HG02840 (cell line): ENCODE data around the gene CSNK1D.

Experiments used
- ATAC-seq: cut with Tn5 transposase; IDR thresholded peaks from one replicate; pipeline ENCODE4 v1.9.1; 2021; ENCODE audit warnings: mild to moderate bottlenecking, moderate library complexity, moderate number of reproducible peaks; ENCODE audit not compliant: unreplicated experiment, low FRiP score

The CSNK1D gene

DNA sequence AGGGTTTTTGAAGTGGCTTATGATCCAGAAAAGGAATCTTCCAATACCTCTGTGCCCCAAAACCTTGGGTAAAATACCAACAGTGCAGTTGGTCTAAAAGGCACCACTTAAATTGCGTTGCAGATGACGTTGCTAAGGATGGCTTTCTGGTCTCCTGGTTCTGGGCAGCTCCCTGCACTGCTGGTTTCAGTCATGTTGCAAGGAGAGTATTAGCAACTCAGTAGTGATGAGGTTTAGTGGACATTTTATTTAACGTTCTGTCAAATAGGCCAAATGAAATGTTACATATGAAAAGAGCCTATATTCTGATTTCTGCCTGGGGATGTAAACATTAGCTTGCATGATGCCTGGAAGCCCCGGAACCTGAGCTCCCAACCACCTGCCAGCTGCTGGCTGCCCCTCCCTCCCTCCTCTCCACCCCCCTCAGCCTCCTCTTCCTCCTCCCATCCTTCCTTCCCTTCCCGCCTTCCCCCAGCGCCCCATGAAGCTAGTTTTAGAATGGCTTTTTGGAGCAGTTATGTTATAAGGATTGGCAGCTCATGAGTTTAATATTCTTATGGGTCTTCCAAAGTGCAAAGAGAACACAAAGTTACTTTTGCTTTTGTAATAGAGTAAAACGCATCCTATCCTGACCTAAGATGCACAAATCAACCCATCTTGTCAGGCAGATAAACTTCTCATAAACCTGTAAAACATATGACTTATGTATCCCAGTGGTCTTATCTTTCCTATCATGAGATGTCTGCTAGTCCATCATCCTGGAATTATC is 23.2 kb upstream of the CSNK1D start:
- no peak for ATAC-seq

DNA sequence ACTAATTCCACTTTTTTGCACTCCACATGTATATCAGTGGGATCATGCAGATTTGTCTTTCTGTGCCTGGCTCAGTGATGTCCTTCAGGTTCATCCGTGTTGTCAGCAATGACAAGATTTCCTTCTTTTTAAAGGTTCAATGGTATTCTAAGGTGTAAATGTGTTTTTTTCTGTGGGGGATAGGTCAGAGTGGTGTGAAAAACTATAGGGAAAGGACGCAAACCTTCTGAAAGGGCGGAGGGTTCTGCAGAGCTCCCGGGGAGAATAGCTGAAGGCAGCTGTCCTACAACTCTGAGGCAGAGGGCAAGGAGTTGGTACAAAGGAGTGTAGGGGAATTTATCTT is 21.9 kb upstream of the CSNK1D start:
- no peak for ATAC-seq

DNA sequence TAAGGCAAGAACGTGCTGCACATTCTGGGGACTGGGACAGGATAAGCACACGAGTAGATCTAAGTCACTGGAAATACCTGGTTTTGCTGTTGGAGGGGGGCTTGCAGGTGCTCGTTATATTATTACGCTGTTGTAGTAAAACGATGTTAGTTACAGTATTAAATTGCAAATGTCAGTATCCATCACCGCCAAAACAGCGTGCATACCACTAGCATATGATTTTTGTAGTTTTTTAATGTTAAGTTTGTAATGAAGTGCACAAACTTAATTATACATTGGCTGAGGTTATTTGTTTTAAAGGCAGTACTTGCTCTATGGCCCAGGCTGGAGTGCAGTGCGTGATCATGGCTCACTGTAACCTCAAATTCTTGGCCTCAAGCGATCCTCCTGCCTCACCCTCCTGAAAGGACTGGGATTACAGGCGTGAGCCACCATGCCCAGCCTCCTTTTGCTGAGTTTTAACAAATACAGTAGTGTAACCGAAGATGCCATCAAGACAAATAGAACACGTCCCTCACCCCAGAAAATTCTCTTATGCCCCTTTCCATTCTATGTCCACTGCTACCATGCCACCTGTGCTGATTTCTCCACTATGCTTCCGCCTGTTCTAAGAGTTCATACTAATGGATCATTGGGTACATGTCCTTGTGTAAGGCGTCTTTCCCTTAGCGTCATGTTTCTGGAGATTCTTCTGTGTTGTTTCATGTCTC is 20.7 kb upstream of the CSNK1D start:
- no peak for ATAC-seq

DNA sequence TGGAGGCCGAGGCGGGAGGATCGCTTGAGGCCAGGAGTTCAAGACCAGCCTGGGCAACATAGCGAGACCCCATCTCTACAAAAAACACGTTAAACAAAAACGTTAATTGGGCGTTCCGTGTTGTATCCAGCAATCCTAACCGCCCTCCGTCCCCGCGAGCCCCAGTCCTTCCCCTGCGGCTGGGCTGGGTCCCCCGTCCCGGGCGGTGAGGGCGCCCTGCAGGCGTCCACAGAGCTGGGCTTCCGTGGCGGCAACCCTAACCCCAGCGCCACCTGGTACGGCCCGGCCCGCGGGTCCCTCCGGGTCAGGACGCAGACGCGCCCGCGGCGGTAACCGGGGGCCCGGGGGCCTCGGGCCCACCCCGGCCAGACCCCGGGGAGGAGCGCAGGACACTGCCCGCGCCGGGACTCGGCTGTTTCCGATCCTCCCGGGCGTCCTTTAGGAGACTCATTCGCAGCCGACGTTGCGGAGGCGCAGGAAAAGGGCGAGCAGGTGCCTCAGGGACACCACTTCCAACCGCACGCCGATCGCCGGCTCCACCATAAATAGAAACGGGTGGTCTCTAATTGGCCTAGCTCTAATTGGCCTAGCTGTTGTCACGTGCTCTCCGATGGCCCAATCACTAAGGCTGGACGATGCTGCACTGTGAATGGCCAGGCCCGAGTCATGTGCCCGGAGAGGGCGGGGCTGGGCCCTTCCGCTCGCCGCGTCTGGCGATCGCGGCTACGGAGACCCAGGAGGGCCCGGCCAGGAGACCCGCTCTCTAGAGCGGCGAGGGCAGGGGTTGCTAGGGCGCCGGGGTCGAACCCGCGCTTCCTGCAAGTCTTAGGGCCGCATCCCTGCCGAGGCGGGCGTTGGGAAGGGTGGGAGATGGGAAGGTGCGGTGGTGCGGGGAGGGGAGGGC is 19.0 kb upstream of the CSNK1D start:
- ATAC-seq = peak; percentile 95

DNA sequence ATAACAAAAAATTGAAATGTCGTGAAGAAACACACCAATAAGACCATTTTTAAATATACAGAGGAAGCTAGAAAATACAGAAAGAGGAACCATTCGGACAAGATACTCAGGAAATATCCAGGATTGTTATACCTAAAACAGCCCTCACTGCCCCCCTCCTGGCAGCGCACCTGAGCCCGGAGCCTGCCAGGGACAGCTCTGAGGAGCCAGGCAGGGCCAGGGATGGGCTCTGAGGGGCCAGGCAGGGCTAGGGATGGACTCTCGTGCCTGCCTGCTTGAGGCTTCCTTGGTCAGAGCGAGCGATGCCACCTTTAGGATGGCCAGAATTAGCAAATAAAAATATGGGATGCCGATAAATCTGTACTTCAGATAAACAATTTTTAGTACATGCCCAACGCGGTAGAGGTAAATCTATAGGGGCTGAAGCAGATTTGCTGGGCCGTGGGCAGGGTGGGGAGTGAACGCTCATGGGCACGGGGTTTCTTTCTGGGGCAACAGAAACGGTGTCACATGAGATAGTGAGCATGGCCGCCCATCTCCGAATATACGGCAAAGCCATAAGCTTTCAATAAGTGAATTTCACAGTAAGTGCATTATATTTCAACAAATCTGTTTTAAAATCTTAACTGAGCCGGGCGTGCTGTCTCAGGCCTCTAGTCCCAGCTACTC is 18.2 kb upstream of the CSNK1D start:
- ATAC-seq = no peak

DNA sequence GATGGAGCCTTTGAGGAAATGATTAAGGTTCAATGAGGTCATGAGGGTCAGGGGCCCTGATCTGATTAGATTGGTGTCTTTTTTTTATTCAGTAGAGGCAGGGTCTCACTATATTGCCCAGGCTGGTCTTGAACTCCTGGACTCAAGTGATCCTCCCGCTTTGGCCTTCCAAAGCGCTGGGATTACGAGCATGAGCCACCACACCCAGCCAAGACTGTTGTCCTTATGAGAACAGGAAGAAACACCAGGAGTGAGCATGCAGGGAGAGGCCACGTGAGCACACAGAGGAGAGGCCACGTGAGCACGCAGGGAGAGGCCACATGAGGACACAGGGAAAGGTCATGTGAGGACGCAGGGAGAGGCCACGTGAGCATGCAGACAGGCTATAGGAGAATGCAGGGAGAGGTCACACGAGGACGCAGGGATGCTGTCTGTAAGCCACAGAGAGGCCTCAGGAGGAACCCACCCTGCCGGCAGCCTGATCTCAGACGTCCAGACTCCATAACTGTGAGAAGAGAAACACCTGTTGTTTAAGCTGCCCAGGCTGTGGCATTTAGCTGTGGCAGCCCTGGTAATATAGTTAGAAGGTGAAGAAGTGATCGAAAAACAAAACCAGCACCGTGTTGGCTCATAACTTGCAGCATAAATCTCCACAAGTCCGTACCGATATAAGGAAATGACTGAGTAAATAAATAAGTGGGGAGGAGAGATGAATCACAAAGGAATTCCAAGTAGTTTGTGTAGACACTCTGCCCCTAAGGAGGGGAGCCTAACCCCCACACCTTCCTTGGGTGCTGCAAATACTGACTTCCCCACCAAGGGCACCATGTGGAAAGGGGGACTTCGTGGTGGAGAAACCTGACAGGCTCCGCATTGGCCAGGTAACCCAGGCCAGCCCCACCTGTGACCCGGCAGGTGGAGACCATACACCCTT is 14.6 kb upstream of the CSNK1D start:
- ATAC-seq = no peak

DNA sequence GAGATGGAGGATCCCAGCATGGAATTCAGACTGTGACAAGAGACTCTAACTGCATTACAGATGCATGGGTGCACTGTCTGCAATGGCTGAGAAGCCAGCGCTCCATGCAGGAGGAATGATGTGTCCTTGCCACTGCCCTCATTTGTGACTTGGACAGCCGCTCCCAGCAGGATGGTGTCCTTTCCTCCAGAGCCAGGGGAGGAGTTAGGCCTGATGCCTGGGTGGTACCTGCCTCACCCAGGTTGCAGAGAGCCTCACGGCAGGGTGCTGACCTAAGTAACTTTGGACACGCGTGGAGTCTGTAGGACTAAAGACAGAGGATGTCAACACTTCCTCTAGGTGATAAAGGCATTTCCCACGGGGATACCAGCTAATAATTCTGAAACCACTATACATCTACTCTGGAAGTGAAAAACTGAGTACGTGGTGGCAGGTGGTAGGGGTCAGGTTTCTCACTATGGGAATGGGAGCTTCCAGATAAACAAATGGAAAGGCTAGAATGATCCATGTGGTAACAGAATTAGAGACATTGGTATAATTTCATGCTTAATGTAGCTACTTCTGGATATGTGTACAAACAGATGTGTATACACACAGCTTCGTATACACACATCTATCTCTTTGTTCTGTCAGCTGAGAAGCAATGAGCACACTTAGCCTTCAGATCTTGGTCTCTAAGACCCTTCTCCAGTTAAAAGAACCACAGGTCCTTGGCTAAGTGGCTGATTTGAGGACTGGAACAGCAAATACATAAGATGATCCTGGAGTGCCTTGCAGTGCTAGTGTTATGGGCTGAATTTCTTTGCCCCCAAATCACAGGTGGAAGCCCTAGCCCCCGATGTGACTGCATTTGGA is 13.7 kb upstream of the CSNK1D start:
- no peak for ATAC-seq

DNA sequence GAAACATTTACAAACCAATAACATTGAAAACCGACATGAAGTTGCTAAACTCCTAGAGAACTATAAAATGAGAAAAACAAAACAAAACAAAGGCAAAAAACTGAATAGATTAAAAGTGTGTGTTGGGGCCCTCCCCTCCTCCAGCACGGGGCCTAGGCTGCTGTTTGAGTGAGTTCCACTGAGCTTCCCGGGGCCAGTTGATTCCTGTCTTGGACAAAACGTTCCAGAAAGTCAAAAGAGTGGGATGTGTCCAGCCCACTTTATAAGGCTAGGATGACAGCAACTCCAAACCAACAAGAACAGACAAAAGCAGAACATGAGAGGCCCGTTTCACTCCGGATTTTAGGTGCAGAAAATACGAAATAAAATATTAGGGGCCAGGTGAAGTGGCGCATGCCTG is 11.6 kb upstream of the CSNK1D start:
- no peak for ATAC-seq

DNA sequence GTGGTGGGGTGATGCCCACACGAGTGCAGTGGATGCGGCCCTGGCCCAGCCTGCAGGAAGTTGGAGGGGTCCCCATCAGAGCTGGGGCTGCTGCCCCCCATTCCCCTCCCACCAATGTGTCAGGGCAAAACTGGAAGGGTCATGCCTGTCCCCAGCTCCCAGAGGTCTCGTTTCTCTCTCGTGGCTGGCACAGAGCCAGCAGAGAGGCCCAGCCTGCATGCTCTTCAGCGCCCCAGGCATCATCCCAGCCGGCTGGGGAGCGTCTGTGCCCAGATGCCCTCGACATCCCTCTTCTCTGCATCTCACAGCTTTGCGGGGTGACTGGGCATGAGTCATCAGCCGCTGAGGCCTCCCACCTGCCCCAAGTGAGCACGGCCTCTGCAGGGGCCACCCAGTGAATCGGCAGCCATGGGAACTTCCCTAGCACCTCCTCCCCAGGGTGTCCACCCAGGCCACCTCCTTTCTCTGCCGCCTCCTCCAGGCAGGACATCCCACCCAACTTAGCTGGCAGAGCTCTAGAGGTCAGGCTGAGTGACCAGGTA is 9.8 kb upstream of the CSNK1D start:
- no peak for ATAC-seq

DNA sequence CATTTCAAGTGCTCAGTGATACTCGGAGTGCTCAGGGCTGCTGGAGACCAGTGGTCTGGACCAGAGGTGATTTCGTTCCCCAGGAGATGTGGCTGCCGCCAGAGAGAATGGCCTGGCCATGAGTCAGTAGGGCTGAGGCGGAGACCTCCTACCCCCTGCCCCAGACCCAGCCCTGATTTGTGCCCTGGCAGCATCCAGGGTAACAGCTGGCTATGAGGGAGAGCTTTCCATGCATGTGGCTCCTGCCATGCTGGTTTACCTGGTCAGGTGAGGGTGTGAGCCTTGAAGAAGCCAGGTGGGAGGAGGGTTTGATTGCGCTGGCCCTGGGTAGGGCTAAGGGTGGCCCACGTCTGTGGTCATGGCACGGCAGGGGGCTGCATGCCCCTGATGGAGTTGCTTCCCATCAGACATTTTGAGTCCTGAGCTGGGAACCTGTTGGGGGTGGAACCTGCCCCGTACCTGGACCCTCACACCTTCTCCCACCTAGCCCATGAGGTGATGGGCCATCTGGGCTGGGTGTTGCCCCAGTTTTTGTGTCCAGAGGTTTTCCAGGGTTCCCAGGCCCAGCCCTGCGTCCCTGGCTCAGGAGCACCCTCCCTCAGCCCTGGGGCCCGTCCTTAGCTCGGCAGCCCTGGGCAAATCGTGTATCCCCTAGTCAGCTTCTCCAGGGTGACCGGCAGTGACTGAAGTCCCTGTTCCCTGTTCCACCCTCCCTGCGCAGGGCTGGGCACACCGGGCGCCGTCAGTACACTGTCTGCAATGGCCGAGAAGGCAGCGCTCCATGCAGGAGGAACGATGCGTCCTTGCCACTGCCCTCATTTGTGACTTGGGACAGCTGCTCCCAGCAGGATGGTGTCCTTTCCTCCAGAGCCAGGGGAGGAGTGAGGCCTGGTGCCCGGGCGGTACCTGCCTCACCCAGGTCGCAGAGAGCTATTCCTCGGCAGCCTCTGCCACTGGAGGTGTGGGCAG is 9.0 kb upstream of the CSNK1D start:
- ATAC-seq = no peak

DNA sequence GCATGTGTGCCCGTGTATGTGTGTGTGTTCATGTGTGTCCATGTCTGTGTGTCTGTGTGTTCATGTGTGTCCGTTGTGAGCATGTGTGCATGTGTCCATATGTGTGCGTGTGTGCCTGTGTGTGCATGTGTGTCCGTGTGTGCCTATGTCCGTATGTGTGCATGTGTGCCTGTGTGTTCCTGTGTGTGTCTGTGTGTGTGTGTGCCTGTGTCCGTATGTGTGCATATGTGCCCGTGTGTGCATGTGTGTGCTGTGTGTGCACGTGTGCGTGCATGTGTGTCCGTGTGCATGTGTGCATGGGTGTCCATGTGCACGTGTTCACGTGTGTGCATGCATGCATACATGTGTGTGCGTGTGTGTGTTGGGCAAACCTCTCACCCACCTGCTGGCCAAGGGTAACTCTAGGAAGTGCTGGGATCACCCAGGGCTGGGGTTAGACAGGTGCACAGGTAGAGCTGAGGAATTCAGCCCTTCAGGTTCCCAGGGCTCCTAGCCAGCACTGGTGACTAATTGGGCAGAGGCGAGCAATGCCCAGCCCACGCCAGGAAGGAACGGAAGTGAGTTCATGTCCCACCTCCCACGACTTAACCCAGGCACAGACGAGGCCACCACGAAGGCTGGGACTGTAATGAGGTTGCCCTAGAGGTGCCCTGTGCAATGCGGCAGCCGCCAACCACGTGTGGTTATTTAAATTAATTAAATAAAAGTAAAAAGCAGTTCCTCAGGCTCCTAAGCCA is 8.2 kb upstream of the CSNK1D start:
- ATAC-seq = no peak

DNA sequence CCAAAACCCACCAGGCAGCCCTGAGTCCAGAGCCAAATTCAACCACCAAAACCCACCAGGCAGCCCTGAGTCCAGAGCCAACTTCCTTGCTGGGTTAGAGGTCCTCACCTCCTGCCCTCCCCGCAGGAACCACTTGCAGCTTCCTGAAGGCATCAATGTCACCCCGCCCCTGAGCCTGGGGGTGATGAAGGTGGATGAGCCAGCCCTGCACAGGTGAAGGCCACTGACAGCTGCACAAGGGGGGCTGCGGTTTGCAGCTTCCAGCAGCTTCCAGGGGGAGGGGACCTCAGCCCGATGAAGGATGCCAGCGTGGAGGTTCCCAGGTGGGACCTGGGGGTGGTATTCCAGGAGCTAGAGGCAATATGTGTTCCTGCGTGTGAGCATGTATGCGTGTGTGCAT is 7.6 kb upstream of the CSNK1D start:
- no peak for ATAC-seq

DNA sequence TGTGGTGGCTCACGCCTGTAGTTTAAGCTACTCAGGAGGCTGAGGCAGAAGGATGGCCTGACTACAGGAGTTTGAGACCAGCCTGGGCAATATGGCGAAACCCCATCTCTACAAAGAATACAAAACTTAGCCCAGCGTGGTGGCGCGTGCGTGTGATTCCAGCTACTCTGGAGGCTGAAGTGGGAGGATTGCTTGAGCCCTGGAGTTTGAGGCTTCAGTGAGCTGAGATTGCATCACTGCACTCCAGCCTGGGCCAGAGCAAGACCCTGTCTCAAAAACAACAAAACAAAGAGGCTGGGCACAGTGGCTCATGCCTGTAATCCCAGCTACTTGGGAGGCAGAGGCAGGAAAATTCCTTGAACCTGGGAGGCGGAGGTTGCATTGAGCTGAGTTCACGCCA is 7.0 kb upstream of the CSNK1D start:
- no peak for ATAC-seq

DNA sequence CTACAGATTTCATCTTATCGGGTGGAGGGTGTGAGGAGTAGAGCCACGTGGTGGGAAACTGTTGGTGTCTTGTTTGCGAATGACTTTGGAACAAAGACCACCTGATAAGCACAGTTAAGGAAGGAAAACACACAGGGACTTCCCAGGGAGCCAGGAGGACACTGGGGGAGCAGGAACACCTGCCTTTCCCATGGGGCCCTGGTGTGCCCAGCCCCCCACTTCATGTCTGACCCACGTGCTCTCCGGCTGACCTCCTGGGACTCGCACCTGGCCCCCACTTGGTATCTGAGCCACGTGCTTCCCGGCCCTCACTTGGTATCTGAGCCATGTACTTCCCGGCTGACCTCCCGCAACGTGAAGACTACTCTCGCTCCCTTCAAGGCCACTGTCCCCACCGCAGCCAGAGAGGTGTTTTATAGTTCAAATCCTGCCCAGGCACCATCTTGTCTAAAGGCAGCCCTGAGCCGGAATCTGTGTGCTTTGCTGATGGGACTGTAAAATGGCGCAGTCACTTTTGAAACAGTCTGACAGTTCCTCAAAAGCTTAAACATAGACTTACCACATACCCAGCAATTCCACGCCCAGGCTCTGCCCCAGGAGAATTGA is 5.4 kb upstream of the CSNK1D start:
- no peak for ATAC-seq

DNA sequence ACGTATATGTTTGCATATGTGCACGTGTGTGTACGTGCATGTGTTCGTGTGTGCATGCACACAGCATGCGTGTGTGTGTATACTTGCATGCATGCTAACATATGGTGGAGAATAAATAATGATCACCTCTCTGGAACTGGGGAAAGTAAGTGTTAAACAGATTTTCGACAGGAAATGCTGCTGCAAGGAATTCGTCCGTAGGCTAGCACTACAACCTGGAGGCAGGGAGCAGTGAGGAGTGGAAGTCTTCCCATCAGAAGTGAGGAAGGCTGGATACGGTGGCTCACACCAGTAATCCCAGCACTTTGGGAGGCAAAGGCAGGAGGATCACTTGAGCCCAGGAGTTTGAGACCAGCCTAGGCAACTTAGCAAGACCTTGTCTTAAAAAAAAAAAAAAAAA is 4.8 kb upstream of the CSNK1D start:
- no peak for ATAC-seq

DNA sequence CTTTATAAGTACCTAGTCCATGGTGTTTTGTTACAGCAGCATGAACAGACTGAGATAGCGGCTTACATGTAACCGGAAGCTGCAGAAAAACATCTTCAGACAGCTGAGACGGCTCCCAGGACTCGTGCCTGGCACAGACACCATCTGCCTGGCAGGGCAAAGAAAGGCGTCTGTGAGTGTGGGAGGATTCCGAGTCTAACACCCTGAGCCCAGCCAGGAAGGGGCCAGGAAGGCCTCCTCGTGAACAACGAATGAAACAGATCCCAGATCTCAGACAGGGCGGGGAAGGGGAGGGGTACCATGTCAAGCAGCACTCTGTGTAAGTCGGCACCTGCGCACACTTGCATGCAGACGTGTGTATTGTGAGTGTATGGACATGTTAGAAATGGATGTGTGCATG is 4.4 kb upstream of the CSNK1D start:
- no peak for ATAC-seq
